ENCODE results near the gene DICER1. TPM values are rescaled to one million over a fixed set of nuclear protein-coding genes. Genes with fewer than 3 reads are reported as not detected.

DICER1 gene
- polyA plus RNA-seq, 1 donor: 41.6 TPM

DNA sequence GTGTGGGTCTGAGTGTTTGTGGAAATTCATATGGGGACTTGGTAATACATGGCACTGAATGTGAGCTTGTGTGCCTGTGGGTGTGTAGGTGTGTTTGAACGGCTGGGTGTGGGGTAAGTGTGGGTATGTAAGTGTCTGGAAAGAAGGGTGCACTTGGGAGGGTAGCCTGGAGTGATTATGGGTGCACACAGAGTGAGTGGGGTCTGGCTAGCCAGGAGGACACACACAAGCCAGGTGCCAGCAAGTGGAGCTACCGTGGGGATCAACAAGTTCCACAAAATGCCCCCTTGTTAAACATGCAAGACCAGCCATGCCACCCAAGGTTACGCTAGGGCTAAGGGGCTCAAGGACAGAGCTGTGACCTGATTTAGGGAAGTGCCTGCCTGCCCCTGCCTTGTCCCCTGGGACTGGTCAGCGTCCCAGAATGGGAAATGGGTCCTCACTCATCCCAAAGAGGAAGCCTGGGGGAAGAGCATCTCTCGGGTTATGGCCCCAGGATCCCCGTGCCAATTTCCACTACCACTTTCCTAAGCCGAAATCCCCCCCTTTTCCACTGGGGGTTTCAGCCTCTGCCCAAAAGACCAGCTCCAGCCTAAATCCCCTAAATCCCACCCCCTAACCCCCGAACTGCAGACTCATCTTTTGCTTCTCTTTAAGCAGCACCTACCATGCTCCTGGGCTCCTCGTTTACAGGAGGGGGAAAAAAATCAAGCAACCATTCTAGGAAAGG lies 118.6 kb downstream of the DICER1 start:
- no peak for DNase-seq

DNA sequence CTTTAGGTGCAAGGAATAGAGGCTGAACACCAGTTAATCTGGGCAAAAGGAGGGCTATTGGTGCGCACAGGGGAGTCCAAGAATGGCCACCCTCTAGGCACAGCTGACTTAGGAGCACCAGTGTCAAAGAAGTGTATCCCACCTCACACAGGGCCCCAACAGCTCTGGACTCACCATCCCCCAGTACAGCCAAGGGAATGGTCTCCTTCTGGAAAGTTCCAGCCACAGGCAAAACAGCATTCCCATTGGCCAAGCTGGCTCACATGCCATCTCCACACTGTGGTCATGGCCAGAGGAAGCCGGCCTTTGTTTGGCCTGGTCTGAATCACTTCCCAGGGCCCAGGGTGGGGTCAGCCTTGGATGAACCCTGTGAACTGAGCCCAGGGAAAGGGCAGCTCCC lies 120.1 kb downstream of the DICER1 start:
- DNase-seq: no peak

Other genes starting within 250 kb of the DICER1 start
- gene CLMN, start 162.4 kb upstream of the DICER1 start, polyA plus RNA-seq (ENCODE audit: insufficient read length): 3.1 TPM

All from hindlimb muscle (tissue), 1 donor.